ENCODE data around the gene ERMAP. TPM values are rescaled to one million over a fixed set of nuclear protein-coding genes. Genes with fewer than 3 reads are reported as not detected.

ERMAP gene
- total RNA-seq, 1 experiment from 2014 or later: 17.2 TPM

DNA sequence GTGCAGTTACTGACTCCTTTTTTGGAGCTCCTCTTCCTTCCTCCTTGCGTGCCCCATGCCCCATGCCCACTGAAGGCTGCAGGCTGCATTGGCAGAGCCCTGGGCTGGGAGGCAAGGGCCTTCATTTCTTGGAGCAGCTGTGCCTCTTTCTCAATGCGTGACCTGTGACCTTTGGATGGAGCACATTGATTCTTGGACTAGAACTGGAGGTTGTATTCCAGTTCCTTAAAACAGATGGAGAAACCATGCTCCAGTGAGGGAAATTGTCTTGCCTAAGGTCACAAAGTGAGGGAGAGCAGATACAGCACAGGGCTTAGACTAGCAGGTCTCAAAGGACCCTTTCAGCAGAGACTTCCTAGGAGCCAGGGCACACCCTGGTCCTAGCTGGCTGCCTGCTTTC is 23.1 kb upstream of the ERMAP start:
- Mint-ChIP-seq H3K9me3 (ENCODE audit: unreplicated experiment) (no peaks in the 10 kb centered on the region), H3K4me1 (ENCODE audit: insufficient read depth, unreplicated experiment) (no peaks in the 10 kb centered on the region), H3K4me3 (ENCODE audit: unreplicated experiment) (no peak overlapping the region), H3K27me3 (ENCODE audit: insufficient read depth, unreplicated experiment) (no peaks in the 10 kb centered on the region), H3K27ac (ENCODE audit: low read depth, unreplicated experiment) (no peak overlapping the region), H3K36me3 (ENCODE audit: insufficient read depth, unreplicated experiment) (no peaks in the 10 kb centered on the region)
- ChIA-PET CTCF (interaction anchor here (0.7 kb wide), 1 partner anchor 23 kb away, joined by 3 read pairs; no protein-coding TSS in a partner anchor), POLR2A (interaction anchor here (0.6 kb wide), 1 partner anchor 154 kb away, joined by 3 read pairs; no protein-coding TSS in a partner anchor)
- TF ChIP-seq, protein P1, sequence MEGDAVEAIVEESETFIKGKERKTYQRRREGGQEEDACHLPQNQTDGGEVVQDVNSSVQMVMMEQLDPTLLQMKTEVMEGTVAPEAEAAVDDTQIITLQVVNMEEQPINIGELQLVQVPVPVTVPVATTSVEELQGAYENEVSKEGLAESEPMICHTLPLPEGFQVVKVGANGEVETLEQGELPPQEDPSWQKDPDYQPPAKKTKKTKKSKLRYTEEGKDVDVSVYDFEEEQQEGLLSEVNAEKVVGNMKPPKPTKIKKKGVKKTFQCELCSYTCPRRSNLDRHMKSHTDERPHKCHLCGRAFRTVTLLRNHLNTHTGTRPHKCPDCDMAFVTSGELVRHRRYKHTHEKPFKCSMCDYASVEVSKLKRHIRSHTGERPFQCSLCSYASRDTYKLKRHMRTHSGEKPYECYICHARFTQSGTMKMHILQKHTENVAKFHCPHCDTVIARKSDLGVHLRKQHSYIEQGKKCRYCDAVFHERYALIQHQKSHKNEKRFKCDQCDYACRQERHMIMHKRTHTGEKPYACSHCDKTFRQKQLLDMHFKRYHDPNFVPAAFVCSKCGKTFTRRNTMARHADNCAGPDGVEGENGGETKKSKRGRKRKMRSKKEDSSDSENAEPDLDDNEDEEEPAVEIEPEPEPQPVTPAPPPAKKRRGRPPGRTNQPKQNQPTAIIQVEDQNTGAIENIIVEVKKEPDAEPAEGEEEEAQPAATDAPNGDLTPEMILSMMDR (IDR thresholded peaks at IDR 0.05; ENCODE audit: unreplicated experiment): no peak
- DNase-seq (ENCODE audit: unreplicated experiment): no peak
- intact Hi-C loops (cut with micrococcal nuclease): no loop called here
- BruUV-seq (replicated peaks): no TSS peak

DNA sequence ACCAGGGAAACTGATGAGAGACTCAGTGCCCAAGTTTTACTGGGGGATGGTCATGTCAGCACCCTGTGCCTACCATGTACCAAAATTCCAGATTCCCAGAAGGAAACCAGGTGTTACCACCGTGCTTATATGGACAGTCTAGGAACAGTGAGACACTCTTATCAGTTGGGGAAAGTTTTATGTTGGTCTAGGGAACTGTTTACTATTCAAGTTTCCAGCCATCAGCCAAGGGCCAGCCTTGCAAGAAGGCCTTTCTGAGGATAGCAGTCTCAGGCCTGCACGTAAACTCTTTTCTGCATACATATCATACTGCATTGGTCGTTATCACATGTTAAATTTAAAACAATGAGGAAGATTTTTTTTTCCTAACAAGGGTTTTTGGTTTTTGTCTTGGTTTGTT is 19.5 kb upstream of the ERMAP start:
- no peak for DNase-seq (ENCODE audit: unreplicated experiment)
- Mint-ChIP-seq H3K27me3 (ENCODE audit: insufficient read depth, unreplicated experiment) (no peaks in the 10 kb centered on the region), H3K27ac (ENCODE audit: low read depth, unreplicated experiment) (no peak overlapping the region), H3K9me3 (ENCODE audit: unreplicated experiment) (no peaks in the 10 kb centered on the region), H3K36me3 (ENCODE audit: insufficient read depth, unreplicated experiment) (no peaks in the 10 kb centered on the region), H3K4me3 (ENCODE audit: unreplicated experiment) (no peak overlapping the region), H3K4me1 (ENCODE audit: insufficient read depth, unreplicated experiment) (no peaks in the 10 kb centered on the region)
- TF ChIP-seq, protein P1 (IDR thresholded peaks at IDR 0.05; ENCODE audit: unreplicated experiment): no peak
- BruUV-seq (replicated peaks): no TSS peak
- ChIA-PET POLR2A (no interaction called here), CTCF (no interaction called here)
- intact Hi-C loops (cut with micrococcal nuclease): no loop called here

DNA sequence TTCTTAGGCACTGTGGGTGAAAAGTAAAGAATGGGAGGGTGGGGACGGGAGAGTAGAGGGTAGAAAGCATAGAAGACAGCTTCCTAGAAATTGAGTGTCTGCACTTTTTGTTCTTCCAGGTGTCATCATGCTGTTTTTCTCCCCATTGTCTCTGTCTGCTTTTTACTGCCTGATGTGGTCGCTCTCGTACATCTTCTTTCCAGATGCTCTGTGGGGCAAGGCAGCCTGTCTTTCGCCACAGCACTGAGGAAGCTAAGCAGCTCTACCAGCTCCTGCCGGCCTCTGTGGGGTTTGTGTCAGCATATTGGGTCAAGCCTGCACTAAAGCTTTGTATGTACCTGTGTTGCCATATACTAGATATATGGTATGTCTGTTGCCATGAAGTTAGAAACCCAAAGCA is 18.9 kb upstream of the ERMAP start:
- BruUV-seq (replicated peaks): no TSS peak
- Mint-ChIP-seq H3K27me3 (ENCODE audit: insufficient read depth, unreplicated experiment) (no peaks in the 10 kb centered on the region), H3K4me1 (ENCODE audit: insufficient read depth, unreplicated experiment) (no peaks in the 10 kb centered on the region), H3K9me3 (ENCODE audit: unreplicated experiment) (no peaks in the 10 kb centered on the region), H3K4me3 (ENCODE audit: unreplicated experiment) (no peak overlapping the region), H3K27ac (ENCODE audit: low read depth, unreplicated experiment) (no peak overlapping the region), H3K36me3 (ENCODE audit: insufficient read depth, unreplicated experiment) (no peaks in the 10 kb centered on the region)
- intact Hi-C loops (cut with micrococcal nuclease): no loop called here
- POLR2A ChIA-PET: no interaction called here
- no peak for DNase-seq (ENCODE audit: unreplicated experiment)
- CTCF ChIA-PET: no interaction called here
- TF ChIP-seq, protein P1 (IDR thresholded peaks at IDR 0.05; ENCODE audit: unreplicated experiment): no peak

DNA sequence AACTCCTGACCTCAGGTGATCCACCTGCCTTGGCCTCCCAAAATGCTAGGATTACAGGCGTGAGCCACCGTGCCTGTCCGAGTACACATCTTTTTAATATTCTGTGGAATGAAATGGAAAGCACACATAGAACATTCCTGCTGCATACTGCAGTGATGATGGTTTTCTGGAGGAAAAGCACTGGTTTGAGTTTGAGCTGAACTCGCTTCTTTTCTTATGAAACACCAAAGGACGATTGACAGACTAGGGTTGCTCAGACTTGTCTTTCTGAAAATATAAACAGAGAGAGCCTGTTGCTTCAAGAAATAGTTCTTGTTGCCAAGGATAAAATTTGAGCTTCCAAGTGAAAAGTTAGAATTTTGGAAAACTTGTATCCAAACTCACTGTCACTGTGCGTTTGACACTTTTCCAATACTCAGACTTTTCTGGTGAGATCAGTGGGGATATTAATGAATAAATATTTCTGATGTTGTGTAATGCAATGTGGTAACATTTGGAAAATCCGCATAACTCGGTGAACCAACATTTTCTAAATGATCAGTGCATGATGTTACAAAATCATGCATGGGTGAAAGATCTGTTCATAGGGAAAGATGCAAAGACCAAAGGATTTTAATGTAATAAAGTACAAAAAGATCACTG is 15.0 kb upstream of the ERMAP start:
- Mint-ChIP-seq H3K27ac (ENCODE audit: low read depth, unreplicated experiment) (no peak overlapping the region), H3K4me1 (ENCODE audit: insufficient read depth, unreplicated experiment) (no peaks in the 10 kb centered on the region), H3K4me3 (ENCODE audit: unreplicated experiment) (no peak overlapping the region), H3K36me3 (ENCODE audit: insufficient read depth, unreplicated experiment) (no peaks in the 10 kb centered on the region), H3K9me3 (ENCODE audit: unreplicated experiment) (no peaks in the 10 kb centered on the region), H3K27me3 (ENCODE audit: insufficient read depth, unreplicated experiment) (no peaks in the 10 kb centered on the region)
- DNase-seq (ENCODE audit: unreplicated experiment): no peak
- POLR2A ChIA-PET: interaction anchor here (1.1 to 1.5 kb wide), 4 partner anchors 11 to 36 kb away, joined by 3 to 6 read pairs (median 4); partner anchors contain the start of genes C1orf50 and P3H1
- intact Hi-C loops (cut with micrococcal nuclease): no loop called here
- CTCF ChIA-PET: no interaction called here
- BruUV-seq (replicated peaks): no TSS peak
- TF ChIP-seq, protein P1 (IDR thresholded peaks at IDR 0.05; ENCODE audit: unreplicated experiment): no peak
